ENCODE results near the gene CFAP251.

- TF ChIP-seq CTCF (IDR thresholded peaks at IDR 0.05; ENCODE audit: insufficient read depth, low read depth, low read length) (no peak), EZH2 (IDR thresholded peaks at IDR 0.05; ENCODE audit: insufficient read depth, low read length) (no peak)
These were observed 78.7 kb downstream of the CFAP251 start for GRCh38 chr12:121996945-121997612.

All from astrocyte (in vitro differentiated cells and primary cell).